A172 (cell line): ENCODE results near the gene KIF26A. TPM values are rescaled to one million over a fixed set of nuclear protein-coding genes. Genes with fewer than 3 reads are reported as not detected.
"Not testable (repeated sequence)": the region's sequence is repeated elsewhere in the genome, so short reads cannot be mapped to it uniquely, and the experiment has no call there.

Source experiments
- DNase-seq: peaks from one replicate; pipeline ENCODE4 v3.0.0-alpha.2; 2015; ENCODE audit warnings: low spot score
- total RNA-seq: library from RNA; depleted of rRNA; stranded (reverse); fragments of >200 nt; shearing (Covaris generic); gene quantifications from 2 replicates; pipeline ENCODE4 v1.2.3, GENCODE V29; 2014; rRNA removed

Gene KIF26A
- total RNA-seq, 1 experiment from 2014 or later: 2.4 TPM

DNA sequence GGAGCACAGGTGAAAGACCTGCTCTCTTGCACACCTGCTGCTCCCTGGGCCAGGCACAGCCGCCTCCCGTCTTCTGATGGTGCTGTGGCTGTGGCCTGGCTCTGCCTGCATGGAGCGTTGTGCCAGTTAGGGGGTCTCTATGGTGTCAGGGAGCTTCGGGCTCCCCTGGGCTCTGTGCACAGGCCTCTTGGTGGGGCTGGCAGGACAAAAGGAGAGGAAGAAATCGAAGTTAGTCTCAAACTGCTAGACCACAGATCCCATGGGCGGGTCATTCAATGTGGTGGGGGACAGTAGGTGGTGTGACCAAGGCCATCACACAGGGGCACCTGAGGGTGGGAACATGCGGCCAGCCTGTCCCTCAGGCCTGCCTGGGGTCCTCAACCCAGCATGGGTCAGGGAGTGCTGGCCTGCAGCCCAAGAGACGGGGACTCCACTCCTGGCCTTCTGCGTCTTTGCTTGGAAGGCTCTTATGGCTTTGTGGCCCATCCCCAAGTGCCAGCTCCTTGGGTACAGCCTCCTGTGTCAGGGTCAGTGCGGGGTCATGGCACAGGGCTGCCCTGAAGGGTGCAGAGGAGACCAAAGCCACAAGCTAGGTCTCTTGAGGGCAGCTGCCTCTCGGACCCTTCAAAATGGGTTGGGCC, 84.1 kb downstream of the KIF26A start:
- DNase-seq: no peak

DNA sequence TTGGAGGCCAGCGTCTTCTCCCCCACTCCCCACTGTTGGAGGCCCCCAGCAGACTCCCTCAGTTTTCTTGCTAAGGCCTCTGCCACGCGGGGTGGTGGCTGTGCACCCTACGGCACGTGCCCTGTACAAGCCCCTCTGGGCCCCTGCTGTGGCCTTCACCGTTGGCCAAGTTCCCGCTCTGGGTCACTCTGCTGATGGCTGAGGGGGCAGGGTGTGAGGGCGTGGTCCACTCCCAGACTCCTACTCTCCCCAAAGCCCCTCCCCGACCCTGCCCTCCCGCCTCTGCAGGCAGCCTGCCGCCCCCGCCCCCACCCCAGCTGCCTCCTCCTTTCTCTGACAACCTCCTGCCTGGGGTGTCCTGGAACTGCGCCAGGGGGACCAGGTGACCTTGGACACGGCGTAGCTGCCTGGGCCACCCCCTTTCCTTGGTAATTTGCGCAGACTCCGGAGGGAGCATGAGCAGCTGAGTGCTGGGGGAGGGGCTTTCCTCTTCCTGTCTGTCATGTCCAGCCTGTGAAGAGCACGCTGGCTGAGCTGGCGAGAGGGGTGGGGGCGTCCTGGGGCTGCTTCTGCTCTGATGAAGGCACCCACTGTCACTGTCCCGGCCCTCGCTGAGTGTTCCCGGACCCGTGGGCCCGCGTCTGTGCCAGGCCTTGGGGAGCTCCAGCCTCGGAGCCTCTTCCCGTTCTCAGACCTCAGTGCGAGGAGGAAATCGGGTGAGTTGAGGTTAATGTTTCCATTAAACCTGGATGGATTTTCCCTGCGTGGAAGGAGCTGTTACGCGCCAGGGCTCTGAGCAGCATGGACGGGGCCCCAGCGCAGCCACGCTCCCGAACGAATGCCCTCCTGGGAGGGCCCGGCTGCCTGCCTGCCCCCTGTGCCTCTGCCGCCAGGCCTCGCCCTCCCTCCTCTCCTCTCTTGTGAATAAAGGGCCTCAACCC, 85.0 kb downstream of the KIF26A start:
- DNase-seq: no peak

DNA sequence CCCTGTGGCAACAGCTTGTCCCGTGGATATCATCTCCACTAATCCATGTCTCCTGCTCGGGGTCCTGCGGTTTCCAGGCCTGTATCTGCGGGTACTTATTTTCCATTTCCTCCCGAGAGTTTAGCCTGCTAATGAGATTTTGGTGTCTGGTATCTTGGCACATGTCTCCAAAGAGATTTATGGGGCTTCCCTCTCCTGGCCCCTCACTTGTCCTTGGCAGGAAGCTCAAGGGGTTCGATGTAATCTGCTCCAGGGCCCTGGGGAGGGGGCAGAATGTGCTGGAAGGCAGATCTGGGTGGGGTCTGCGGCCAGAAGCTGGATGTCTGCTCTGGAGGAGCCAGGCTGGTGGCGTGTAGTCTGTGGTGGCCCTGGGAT, 85.7 kb downstream of the KIF26A start:
- DNase-seq: no peak

DNA sequence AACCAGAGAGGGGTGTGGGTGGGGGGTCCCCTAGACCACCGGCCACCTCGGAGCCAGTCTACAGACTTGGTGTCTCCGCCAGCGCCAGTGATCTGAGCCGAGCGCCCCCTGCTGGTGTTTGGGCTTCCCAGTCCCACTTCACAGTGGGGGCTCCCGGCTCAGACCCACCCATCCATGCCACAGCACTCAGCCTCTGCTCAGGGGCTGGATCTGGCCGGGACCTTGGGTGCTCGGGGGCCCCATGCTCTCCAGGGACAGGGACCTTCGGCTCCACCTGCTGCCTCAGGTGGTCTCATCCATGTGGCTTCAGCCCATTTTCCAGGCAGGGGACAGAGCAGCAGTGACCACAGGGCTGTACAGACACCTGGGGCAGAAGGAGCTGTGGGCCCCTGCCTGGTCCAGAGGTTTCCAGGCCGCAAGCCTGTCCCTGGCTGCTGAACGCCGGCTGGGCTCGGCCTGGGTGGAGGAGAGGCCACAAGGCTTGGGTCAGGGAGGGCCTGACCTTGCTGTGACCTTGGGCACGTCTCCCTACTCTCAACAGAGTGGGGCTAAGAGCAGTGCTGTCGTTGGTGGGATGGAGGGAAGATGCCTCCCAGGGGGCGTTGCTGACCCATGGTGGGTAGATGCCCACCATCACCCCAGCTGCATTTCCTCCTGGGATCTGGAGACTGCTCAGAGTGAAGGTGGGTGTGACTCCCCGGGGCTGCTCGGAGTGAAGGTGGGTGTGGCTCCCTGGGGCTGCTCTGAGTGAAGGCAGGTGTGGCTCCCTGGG, 86.3 kb downstream of the KIF26A start:
- no peak for DNase-seq

DNA sequence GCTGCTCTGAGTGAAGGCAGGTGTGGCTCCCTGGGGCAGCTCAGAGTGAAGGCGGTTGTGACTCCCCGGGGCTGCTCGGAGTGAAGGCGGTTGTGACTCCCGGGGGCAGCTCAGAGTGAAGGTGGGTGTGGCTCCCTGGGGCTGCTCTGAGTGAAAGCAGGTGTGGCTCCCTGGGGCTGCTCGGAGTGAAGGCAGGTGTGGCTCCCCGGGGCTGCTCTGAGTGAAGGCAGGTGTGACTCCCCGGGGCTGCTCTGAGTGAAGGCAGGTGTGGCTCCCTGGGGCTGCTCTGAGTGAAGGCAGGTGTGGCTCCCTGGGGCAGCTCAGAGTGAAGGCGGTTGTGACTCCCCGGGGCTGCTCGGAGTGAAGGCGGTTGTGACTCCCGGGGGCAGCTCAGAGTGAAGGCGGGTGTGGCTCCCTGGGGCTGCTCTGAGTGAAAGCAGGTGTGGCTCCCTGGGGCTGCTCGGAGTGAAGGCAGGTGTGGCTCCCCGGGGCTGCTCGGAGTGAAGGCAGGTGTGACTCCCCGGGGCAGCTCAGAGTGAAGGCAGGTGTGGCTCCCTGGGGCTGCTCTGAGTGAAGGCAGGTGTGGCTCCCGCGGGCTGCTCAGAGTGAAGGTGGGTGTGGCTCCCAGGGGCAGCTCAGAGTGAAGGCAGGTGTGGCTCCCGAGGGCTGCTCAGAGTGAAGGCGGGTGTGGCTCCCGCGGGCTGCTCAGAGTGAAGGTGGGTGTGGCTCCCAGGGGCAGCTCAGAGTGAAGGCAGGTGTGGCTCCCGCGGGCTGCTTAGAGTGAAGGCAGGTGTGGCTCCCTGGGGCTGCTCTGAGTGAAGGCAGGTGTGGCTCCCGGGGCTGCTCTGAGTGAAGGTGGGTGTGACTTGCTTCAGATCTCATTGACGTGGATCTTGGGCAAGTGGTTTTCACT, 87.1 kb downstream of the KIF26A start:
- not testable (repeated sequence) for DNase-seq

DNA sequence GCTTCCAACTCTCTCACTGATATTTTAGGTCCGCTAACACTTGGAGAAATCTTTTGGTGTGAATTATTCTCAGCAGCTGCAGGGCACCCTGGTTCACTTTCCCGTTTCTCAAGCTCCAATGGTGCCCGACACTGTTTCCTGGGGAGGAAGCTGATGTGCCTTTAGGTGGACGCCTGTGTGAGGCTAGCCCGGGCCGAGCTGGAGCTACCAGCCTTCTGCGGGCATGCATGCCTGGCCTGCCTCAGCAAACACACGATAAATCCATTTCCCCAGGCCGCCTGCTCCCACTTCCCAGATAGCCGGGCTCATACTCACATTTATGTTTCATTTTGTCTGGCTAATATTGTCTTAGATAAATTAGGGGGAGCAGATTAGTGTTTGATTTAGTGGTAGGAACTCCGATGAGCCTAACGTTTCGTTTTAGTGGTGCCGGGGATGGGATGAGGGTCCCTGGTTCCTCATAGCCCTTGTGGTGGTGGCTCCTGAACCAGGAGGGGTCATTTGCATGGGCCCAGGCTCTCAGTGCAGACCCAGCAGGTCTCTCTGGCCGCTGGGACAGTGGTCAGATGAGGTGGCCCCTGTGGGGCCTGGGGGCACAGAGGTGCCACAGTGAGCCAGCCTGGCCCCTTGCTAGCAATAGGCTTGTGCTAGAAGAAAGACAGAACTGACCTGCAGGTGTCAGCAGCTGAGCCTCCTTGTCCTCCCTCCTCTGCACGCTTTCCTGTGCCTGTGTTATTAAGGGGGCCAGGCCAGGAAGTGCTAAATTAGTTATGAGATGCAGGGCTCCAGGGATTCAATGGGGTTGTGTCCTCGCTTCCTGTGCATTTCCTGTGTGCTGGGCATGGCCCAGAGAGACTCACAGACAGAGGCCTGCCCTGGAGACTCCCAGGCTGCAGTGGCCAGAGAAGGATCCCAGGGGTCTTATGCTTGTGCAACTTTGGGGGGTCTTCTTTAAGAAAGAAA, 88.3 kb downstream of the KIF26A start:
- no peak for DNase-seq

DNA sequence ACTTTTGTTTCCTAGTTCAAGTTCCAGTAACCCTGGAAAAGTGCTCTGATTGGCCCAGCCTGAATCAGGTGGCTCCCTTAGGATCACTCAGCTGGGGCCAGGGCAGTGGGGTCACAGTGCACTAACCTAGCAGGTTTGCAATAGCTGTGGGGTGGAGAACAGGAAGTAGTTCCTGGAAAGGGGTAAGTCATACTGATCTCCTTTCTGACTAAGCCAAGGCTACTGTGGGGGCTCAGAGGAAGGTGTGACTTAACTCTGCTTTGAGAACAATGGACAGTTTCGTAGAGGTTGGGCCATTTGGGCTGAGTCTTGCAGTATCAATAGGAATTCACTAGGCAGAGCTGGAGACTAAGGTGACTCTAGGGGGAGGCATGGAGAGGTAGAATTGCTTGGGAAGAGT, 89.4 kb downstream of the KIF26A start:
- no peak for DNase-seq

DNA sequence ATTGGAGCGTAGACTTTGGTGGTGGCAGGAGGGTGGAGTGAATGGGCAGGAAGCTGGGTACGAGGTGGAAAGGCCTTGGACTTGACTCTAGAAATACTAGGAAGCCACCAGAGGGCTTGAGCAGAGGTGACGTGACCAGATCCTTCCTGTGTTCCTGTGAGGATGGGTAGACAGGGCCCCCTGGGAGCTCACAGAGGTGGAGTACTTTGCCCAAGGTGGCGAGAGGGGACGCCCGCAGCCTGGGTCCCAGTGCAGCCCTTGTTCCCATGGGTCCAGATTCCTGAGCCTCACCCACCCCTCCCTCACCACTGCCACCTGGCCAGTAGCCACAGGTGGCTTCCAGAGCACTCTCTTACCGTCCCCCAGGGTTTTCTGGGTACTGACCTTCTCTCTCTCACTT, 89.8 kb downstream of the KIF26A start:
- no peak for DNase-seq

DNA sequence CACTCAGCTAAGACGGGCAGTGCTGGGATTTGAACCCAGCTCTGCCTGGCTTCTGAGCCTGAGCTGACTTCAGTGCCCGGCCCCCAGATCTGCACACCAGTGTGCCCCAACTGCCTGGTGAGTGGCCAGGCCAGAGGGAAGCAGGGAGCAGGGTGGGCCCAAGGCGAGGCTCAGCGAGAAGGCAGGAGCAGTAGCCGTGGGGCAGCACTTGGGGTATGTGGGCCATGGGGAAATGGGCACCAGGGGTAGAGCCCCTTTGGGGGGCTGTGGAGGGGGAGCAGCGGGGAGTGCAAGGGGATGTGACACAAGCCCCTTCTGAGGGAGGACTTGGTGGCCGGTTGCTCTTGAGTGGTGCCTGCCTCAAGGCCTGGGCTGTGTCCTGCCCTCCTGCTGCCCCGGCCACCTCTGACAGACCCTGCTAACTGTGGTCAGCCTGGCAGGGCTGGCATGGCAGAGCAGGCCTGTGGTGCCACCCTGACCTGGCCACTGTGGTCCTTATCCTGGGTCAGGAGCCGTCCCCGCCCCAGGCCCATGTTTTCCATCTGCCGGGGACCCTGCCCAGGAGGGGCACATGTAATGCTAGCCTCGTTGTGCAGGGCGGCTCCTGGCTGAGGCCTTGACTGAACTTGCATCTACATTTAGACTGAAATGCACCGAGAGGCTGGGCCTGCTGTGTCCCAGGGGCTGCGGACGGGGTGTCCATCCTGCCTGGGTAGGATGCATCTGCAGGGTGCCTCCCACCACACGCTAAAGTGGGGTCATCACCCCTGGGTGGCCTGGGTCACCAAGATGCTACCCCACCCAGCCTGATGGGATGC, 90.5 kb downstream of the KIF26A start:
- no peak for DNase-seq

DNA sequence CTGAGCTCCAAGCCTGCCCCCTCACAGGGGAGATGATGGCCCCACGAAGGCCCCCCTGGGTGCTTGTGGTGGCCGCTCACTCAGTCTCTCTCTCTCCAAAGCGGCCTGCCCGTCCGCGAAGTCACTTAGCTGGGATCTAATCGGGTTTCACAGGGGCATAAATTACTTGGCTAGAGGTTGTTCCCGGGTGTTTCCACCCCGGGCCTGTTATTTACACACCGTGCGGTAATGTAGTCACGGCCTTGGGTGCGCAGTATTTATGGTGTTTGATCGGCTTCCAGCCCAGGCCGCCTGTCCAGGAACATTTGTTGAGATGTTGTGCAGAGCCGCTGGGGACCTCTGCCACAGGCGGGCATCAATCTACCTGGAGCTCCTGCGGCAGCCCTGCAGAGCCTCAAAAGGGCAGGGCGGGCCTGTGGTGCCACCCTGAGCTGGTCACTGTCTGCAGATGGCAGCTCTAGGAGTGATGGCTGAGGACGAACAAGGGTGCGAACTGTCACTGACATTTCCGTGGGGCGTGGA, 91.2 kb downstream of the KIF26A start:
- DNase-seq: no peak

DNA sequence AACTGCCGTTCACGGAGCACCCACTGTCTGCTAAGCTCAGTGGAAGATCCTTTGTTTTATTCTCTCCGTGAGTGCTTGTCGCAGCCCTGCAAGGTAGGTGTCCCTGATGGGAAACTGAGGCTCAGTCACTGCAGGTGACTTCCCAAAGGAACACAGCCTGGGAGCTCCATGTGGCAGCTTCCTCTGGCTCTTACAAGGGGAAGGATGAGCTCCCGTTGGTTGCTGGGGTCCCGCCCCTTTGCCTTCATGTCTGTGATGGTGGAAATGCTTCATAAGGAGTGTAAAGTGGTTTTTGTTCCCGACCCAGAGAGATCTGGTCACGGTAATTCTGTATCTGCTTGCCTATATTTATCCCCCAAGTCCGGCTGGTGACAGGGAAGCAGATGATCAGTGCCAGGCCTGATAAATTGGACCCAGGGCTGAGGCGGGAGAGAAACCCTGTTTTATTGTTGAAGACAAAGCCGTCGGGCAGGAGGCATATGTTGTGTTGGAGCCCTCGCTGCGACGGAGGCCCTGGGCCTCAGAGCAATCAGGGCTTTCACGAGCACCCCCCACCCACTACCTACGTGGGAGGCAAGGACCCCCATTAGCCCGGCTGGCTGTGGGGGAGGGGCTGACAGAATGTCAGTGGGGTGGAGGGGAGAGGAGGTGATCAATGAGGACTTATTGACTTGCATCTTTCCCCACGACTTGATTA, 91.9 kb downstream of the KIF26A start:
- DNase-seq: no peak

Other genes starting within 250 kb of the KIF26A start
- not detected in 2 replicates for gene TDRD9, start 210.1 kb upstream of the KIF26A start, total RNA-seq
- gene RD3L, start 196.1 kb upstream of the KIF26A start, total RNA-seq: not detected in 2 replicates
- gene ASPG, start 52.9 kb upstream of the KIF26A start, total RNA-seq: not detected in 2 replicates